Measurements from ENCODE around the gene NFIX. TPM values are rescaled to one million over a fixed set of nuclear protein-coding genes. Genes with fewer than 3 reads are reported as not detected.

The NFIX gene
- total and polyA plus RNA-seq, 2 of the 13 experiments (the other 11 are each of a cell fraction or from before 2014, with no cell fraction given) = 3.4 to 5.4 TPM

DNA sequence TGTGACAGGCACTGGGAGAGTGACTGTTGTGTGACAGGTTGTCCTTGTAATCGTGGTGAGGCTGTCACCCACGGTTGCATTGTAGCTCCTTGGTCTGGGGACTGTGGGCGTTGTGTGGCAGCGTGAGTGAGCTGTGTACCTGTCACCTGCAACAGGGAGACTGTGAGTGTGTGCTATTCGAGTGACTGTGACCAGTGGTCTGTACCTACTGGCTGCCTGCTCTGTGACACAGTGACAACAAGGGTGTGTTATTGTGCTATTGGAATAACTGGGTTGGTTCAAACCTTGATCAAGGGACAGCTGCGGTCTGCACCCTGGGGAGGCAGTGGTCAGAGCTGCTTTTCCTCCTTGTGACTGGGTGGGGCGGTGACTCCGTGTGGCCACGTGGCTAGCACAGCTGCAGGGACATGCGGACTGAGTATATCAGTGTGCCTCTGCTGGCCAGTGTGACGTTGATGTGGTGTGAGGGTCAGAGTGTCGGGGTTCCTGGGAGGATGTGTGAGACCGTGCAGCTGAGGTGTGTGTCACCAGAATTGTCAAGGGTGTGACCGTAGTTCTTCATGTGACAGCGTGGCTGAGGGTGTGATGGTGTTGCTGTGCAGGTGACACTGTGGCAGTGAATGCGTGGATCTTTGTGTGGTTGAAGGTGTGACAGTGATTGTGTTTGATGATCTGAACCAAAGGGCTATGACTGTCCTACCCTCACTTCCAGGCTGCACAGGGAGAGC lies 10.1 kb upstream of the NFIX start (continued):
- peak; percentile 58; the same call in 1 of the 2 replicates for TF ChIP-seq FOXK1 (CRISPR knock-in tag; IDR thresholded peaks at IDR 0.05; ENCODE audit: borderline replicate concordance, low read depth)
- TF ChIP-seq RFXAP (CRISPR knock-in tag; IDR thresholded peaks at IDR 0.05; ENCODE audit: borderline replicate concordance) = peak; percentile 58; the same call in 1 of the 2 replicates
- TF ChIP-seq, protein P1, sequence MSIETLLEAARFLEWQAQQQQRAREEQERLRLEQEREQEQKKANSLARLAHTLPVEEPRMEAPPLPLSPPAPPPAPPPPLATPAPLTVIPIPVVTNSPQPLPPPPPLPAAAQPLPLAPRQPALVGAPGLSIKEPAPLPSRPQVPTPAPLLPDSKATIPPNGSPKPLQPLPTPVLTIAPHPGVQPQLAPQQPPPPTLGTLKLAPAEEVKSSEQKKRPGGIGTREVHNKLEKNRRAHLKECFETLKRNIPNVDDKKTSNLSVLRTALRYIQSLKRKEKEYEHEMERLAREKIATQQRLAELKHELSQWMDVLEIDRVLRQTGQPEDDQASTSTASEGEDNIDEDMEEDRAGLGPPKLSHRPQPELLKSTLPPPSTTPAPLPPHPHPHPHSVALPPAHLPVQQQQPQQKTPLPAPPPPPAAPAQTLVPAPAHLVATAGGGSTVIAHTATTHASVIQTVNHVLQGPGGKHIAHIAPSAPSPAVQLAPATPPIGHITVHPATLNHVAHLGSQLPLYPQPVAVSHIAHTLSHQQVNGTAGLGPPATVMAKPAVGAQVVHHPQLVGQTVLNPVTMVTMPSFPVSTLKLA (IDR thresholded peaks at IDR 0.05) = peak; percentile 91
- no peak for TF ChIP-seq ZBTB40 (IDR thresholded peaks at IDR 0.05)
- TF ChIP-seq ZBTB40 (CRISPR knock-in tag; IDR thresholded peaks at IDR 0.05) = peak; percentile 64; the same call in 1 of the 2 replicates
- no peak for TF ChIP-seq HNF1A (IDR thresholded peaks at IDR 0.05; ENCODE audit: low read depth)
- TF ChIP-seq HNF1A (CRISPR knock-in tag; IDR thresholded peaks at IDR 0.05; ENCODE audit: borderline replicate concordance) = no peak
- TF ChIP-seq ZFP36L1 (CRISPR knock-in tag; IDR thresholded peaks at IDR 0.05) = peak; percentile 35
- TF ChIP-seq NCOA2 (CRISPR knock-in tag; IDR thresholded peaks at IDR 0.05) = peak; percentile 46; the same call in 1 of the 2 replicates
- TF ChIP-seq, protein P2, sequence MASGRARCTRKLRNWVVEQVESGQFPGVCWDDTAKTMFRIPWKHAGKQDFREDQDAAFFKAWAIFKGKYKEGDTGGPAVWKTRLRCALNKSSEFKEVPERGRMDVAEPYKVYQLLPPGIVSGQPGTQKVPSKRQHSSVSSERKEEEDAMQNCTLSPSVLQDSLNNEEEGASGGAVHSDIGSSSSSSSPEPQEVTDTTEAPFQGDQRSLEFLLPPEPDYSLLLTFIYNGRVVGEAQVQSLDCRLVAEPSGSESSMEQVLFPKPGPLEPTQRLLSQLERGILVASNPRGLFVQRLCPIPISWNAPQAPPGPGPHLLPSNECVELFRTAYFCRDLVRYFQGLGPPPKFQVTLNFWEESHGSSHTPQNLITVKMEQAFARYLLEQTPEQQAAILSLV (CRISPR knock-in tag; IDR thresholded peaks at IDR 0.05; ENCODE audit: borderline replicate concordance) = peak; percentile 65; the same call in 1 of the 2 replicates
- TF ChIP-seq ZNF891 (CRISPR knock-in tag; IDR thresholded peaks at IDR 0.05) = 0 out of 2 replicates have a peak, but pooled peaks have one; percentile 11
- peak; percentile 65; the same call in 1 of the 2 replicates for TF ChIP-seq MEF2D (CRISPR knock-in tag; IDR thresholded peaks at IDR 0.05)
- TF ChIP-seq ERF (CRISPR knock-in tag; IDR thresholded peaks at IDR 0.05) = peak; percentile 30; the same call in 1 of the 2 replicates
